IPS DF 6.9 (cell line): ENCODE measurements around the gene OPRL1.

ENCODE experiments used
- DNase-seq: peaks from one replicate; pipeline ENCODE4 v3.0.0-alpha.2; 2013; ENCODE audit warnings: low read depth, low spot score
- H3K27ac ChIP-seq: one replicate; pipeline ENCODE4 v1.5.1; 2013; ENCODE audit warnings: low read length, control low read depth
- H3K27me3 ChIP-seq: 2 replicates; pipeline ENCODE4 v1.6.1; 2013; ENCODE audit warnings: mild to moderate bottlenecking, low read length; ENCODE audit not compliant: control insufficient read depth, insufficient read depth
- H3K36me3 ChIP-seq: 2 replicates; pipeline ENCODE4 v1.6.1; 2013; ENCODE audit warnings: low read length; ENCODE audit not compliant: control insufficient read depth, insufficient read depth
- H3K4me1 ChIP-seq: 2 replicates; pipeline ENCODE4 v1.6.1; 2013; ENCODE audit warnings: low read length; ENCODE audit not compliant: control insufficient read depth, insufficient read depth
- H3K4me3 ChIP-seq: 2 replicates; pipeline ENCODE4 v1.5.1; 2013; ENCODE audit warnings: mild to moderate bottlenecking, low read length
- H3K9me3 ChIP-seq: 2 replicates; pipeline ENCODE4 v1.6.1; 2013; ENCODE audit warnings: low read length, inconsistent platforms; ENCODE audit not compliant: control insufficient read depth, insufficient read depth
- WGBS: extraction: QIAGEN DNeasy Blood & Tissue Kit; methylation state at CpG from one replicate; pipeline ENCODE4 v1.1.7; 2013; ENCODE audit warnings: mixed read lengths, missing lambda C conversion rate; ENCODE audit not compliant: insufficient read length, insufficient coverage; 5-methylcytosine and 5-hydroxymethylcytosine counted together

OPRL1 gene

DNA sequence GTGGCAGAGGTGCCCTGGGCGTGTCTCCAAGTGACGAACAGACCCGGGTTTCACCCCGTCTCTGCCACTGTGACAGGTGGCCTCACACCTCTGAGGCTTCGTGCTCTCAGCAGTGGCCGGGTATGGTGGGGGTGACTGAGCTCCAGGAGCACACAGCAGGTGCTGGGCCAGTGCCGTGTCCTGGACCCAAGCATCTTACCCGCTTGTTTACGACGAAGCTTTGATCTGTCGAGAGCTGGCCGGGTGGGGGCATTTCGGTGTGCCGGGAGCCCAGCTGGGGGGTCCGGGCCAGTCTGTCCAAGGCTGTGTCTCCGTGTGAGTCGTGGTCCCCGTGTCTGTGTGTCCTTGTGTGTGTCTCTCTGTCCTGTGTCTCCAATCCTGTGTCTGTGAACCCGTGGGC, 11.5 kb downstream of the OPRL1 start:
- peaks cover 3% of the 10 kb centered on the region for H3K4me1 ChIP-seq
- no peaks in the 10 kb centered on the region for H3K36me3 ChIP-seq
- no peak for DNase-seq
- no peak overlapping the region for H3K27ac ChIP-seq
- no peaks in the 10 kb centered on the region for H3K9me3 ChIP-seq
- WGBS = no CpG with 5 or more reads among the region's 19 CpGs
- no peak overlapping the region for H3K4me3 ChIP-seq
- H3K27me3 ChIP-seq = no peaks in the 10 kb centered on the region

DNA sequence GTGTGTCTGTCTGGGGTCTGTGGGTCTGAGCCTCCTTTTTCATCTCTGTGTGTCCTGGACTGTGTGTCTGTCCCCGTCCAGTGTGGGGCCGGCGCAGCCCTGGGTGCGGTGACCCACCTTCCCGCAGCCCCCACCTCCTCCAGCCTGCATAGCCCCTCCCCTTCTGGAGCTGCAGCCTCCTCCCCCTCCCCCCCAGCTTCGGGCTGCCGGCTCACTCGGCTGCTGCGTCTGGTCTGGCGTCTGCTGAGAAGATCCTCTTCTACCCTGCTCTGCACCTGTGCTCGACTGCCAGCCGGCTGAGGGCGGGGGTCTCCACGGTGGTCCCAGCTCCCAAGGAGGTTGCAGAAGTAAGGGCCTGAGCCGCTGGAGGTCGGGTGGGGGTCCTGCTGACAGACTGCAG, 11.9 kb downstream of the OPRL1 start:
- H3K9me3 ChIP-seq = no peaks in the 10 kb centered on the region; the same call in 1 of the 2 replicates
- no peak for DNase-seq
- no CpG with 5 or more reads among the region's 16 CpGs for WGBS
- H3K27ac ChIP-seq = no peak overlapping the region
- H3K4me3 ChIP-seq = no peak overlapping the region
- H3K36me3 ChIP-seq = no peaks in the 10 kb centered on the region
- H3K27me3 ChIP-seq = no peaks in the 10 kb centered on the region
- H3K4me1 ChIP-seq = peaks cover 3% of the 10 kb centered on the region

DNA sequence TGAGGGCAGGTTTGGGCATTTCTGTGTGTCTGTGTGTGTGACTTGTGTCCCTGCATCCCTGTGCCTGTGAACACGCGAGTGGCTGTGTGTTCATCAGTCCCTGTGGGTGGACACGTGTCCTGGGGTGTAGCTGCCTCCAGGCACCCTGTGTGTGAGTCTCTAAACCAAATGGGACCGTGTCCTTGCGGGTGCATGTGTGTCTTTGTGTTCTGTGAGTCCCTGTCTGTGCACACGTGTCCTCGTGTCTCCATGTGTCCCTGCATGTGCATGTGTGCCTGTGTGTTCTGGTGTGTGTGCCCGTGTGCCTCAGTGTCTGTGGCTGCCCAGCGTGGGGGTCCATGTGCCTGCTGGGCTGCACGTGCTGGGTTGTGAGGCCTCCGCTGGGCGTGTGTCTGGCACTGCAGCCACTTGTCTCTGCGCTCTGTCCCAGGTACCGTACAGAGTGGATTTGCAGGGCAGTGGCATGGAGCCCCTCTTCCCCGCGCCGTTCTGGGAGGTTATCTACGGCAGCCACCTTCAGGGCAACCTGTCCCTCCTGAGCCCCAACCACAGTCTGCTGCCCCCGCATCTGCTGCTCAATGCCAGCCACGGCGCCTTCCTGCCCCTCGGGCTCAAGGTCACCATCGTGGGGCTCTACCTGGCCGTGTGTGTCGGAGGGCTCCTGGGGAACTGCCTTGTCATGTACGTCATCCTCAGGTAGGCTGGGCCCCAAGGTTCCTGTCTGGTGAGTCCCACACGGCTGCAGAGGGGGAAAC, 12.6 kb downstream of the OPRL1 start:
- no CpG with 5 or more reads among the region's 27 CpGs for WGBS
- DNase-seq = no peak

DNA sequence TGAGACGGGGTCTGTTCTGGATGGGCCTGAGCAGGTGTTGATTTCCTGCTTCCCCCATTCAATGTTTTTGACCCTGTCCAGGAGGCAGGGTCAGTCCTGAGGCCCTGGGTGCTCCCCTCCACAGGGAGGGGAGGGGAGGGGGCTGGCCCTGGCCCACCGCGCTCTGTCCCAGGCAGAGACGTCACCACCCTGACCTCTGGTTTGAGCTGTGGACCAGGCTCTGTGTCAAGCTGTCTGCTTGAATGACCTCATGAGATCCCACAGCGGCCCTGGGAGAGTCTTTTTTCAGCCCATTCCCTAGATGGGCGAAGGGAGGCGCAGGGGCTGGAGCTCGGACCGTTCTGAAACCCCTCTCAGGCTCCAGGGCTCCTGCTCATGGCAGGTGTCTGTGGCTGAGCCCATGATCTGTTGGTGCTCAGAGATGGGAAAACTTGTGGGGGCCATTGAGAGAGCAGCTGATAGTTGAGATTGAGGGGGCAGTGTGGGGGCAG, 13.2 kb downstream of the OPRL1 start:
- peaks cover 3% of the 10 kb centered on the region for H3K4me1 ChIP-seq
- H3K27ac ChIP-seq = no peak overlapping the region
- no peak for DNase-seq
- H3K9me3 ChIP-seq = no peaks in the 10 kb centered on the region; the same call in 1 of the 2 replicates
- no CpG with 5 or more reads among the region's 9 CpGs for WGBS
- H3K27me3 ChIP-seq = no peaks in the 10 kb centered on the region
- H3K36me3 ChIP-seq = no peaks in the 10 kb centered on the region
- H3K4me3 ChIP-seq = no peak overlapping the region

More for the DNA sequence above, 12.6 kb downstream of the OPRL1 start:
- Histone ChIP-seq H3K27me3 (no peaks in the 10 kb centered on the region), H3K36me3 (no peaks in the 10 kb centered on the region), H3K4me3 (no peak overlapping the region), H3K27ac (no peak overlapping the region), H3K4me1 (peaks cover 3% of the 10 kb centered on the region), H3K9me3 (no peaks in the 10 kb centered on the region; the same call in 1 of the 2 replicates)

DNA sequence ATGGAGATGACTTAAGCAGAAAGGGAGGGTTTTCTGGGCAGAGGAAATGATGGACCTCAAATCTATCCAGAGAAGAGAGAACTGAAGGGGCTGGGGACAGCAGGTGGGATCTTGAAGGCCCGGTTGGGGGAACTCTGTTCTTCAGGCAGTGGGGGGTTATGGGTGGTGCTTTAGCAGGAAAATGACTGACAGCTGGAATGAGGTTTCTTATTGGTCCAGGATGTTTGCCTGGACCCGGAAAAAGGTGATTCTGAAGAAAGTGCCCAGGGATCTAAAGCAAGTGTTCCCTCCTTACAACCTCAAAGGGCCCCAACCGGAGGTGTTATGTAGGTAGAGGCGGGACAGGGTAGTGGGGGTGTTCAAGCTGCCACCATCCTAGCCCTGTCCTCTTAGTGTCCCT, 15.6 kb downstream of the OPRL1 start:
- Histone ChIP-seq H3K9me3 (no peaks in the 10 kb centered on the region; the same call in 1 of the 2 replicates), H3K27me3 (no peaks in the 10 kb centered on the region), H3K27ac (no peak overlapping the region), H3K4me3 (no peak overlapping the region), H3K36me3 (no peaks in the 10 kb centered on the region), H3K4me1 (peaks cover 3% of the 10 kb centered on the region)
- no CpG with 5 or more reads among the region's 4 CpGs for WGBS
- DNase-seq = no peak

DNA sequence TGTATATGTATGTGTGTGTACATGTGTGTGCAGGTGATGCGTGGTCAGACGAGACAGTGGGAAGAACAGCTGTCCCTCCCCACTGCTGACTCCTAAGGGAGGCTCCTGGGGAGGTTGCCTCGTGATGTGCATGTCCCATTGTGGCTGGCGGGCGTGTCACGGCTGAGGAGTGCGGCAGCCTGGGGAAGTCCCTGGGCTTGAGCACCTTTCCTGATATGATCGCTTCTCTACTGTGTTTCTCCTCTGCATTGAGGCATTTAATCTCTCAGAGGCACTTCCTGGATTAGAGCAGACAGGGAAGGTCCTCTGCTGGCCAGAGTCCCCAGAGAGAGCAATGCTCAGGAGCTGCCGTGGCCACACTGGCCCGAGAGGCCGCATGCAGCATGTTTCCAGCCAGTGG, 16.0 kb downstream of the OPRL1 start:
- H3K27ac ChIP-seq = no peak overlapping the region
- no peaks in the 10 kb centered on the region for H3K36me3 ChIP-seq
- no peak for DNase-seq
- no peak overlapping the region for H3K4me3 ChIP-seq
- no peaks in the 10 kb centered on the region for H3K27me3 ChIP-seq
- WGBS = no CpG with 5 or more reads among the region's 11 CpGs
- no peaks in the 10 kb centered on the region; the same call in 1 of the 2 replicates for H3K9me3 ChIP-seq
- H3K4me1 ChIP-seq = peaks cover 3% of the 10 kb centered on the region

DNA sequence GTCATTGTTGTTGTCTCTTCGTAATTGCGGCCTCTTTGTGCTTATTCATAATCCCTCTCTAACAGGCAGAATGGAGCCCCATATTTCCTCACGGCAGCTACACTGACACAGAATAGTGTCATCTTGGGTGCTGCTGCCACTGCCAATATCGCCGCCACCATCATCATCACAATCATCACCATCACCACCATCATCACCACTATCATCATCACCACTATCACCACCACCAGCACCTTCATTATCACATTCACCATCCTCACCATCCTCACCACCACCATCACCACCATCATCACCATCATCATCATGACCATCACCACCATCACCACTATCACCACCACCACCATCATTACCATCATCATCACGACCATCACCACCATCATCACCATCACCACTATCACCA, 16.7 kb downstream of the OPRL1 start:
- H3K27ac ChIP-seq = no peak overlapping the region
- no peak for DNase-seq
- H3K27me3 ChIP-seq = no peaks in the 10 kb centered on the region
- no peaks in the 10 kb centered on the region for H3K36me3 ChIP-seq
- no peaks in the 10 kb centered on the region; the same call in 1 of the 2 replicates for H3K9me3 ChIP-seq
- H3K4me3 ChIP-seq = no peak overlapping the region
- peaks cover 3% of the 10 kb centered on the region for H3K4me1 ChIP-seq
- no CpG with 5 or more reads among the region's 6 CpGs for WGBS

DNA sequence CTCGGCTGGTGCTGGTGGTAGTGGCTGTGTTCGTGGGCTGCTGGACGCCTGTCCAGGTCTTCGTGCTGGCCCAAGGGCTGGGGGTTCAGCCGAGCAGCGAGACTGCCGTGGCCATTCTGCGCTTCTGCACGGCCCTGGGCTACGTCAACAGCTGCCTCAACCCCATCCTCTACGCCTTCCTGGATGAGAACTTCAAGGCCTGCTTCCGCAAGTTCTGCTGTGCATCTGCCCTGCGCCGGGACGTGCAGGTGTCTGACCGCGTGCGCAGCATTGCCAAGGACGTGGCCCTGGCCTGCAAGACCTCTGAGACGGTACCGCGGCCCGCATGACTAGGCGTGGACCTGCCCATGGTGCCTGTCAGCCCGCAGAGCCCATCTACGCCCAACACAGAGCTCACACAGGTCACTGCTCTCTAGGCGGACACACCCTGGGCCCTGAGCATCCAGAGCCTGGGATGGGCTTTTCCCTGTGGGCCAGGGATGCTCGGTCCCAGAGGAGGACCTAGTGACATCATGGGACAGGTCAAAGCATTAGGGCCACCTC, 18.7 kb downstream of the OPRL1 start:
- H3K27me3 ChIP-seq = no peaks in the 10 kb centered on the region; the same call in 1 of the 2 replicates
- H3K27ac ChIP-seq = no peak overlapping the region
- no peak for DNase-seq
- H3K4me3 ChIP-seq = no peak overlapping the region
- no peaks in the 10 kb centered on the region for H3K36me3 ChIP-seq
- H3K4me1 ChIP-seq = 0 out of 2 replicates have a peak, but pooled peaks cover 2% of the 10 kb centered on the region
- no peaks in the 10 kb centered on the region; the same call in 1 of the 2 replicates for H3K9me3 ChIP-seq
- no CpG with 5 or more reads among the region's 28 CpGs for WGBS

DNA sequence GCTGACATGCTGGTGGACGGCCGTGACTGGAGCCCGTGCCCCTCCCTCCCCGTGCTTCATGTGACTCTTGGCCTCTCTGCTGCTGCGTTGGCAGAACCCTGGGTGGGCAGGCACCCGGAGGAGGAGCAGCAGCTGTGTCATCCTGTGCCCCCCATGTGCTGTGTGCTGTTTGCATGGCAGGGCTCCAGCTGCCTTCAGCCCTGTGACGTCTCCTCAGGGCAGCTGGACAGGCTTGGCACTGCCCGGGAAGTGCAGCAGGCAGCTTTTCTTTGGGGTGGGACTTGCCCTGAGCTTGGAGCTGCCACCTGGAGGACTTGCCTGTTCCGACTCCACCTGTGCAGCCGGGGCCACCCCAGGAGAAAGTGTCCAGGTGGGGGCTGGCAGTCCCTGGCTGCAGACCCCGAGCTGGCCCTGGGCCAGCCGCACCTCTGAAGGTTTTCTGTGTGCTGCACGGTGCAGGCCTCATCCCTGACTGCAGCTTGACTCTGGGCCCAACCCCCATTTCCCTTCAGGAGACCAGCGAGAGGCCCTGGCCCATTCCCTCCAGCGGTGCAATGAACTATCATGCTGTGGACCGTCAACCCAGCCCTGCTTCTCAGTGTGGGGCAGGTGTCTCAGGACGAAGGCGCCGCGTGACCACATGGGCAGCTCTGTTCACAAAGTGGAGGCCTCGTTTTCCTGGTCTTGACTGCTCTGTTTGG, 19.4 kb downstream of the OPRL1 start:
- Histone ChIP-seq H3K9me3 (no peaks in the 10 kb centered on the region; the same call in 1 of the 2 replicates), H3K36me3 (no peaks in the 10 kb centered on the region), H3K4me3 (no peak overlapping the region), H3K4me1 (0 out of 2 replicates have a peak, but pooled peaks cover 4% of the 10 kb centered on the region), H3K27me3 (no peaks in the 10 kb centered on the region; the same call in 1 of the 2 replicates), H3K27ac (no peak overlapping the region)
- no peak for DNase-seq
- WGBS = no CpG with 5 or more reads among the region's 21 CpGs

DNA sequence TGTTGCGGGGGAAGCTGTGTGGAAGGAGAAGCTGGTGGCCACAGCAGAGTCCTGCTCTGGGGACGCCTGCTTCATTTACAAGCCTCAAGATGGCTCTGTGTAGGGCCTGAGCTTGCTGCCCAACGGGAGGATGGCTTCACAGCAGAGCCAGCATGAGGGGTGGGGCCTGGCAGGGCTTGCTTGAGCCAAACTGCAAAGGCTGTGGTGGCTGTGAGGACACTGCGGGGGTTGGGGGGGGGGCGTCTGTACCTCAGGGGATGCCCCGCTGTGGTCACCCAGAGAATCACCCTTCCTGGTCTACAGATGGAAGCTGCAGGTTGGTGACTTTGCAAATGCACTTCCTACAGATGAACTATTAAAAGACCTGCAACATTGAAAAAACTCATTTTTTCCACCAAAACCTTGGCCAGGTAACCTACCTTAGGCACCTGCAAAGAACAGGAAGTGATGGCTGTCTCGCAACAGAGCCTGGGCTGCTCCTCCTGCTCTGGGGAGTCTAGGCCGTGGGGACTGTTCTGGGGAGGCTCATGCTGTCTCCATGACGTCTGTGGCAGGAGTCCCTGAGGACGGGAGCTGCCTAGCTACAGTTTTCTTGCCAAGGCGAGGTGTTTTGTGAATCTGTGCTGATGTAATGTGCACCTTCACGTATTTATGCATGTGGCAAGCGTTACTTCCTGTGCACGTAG, 20.1 kb downstream of the OPRL1 start:
- Histone ChIP-seq H3K36me3 (no peaks in the 10 kb centered on the region), H3K27me3 (no peaks in the 10 kb centered on the region; the same call in 1 of the 2 replicates), H3K9me3 (no peaks in the 10 kb centered on the region; the same call in 1 of the 2 replicates), H3K27ac (no peak overlapping the region), H3K4me1 (0 out of 2 replicates have a peak, but pooled peaks cover 4% of the 10 kb centered on the region), H3K4me3 (no peak overlapping the region)
- WGBS = no CpG with 5 or more reads among the region's 14 CpGs
- DNase-seq = no peak
